ENCODE results near the gene APOD. TPM values are rescaled to one million over a fixed set of nuclear protein-coding genes. Genes with fewer than 3 reads are reported as not detected.

The APOD gene
- total and polyA plus RNA-seq, 2 of the 4 experiments (the other 2 are of a cell fraction), result 0.36 TPM; not detected in 1

DNA sequence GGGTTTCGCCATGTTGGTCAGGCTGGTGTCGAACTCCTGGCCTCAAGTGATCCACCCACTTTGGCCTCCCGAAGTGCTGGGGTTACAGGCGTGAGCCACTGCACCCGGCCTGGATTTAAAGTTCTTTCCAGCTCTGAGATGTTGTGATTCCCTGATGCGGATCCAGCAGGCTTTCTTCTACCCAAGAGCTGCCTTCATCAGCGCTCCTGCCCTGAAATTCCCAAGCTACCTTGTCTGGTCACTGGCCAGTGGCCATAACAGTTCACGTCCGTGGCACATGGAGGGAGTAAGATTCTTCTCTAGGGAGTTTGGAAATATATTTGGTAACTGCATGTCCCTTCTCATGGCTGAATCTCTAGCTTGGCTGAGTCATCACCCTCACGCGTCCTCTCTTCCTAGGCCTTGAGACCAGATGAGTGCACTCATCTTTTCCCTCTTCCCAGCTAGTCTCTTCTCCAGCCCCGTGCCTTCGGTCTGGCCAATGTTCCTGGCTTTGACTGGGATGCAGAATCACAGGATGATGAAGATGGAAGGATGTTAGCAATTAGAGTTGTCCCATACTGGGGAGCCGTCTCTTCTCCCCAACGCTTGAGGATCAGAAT lies 29.8 kb upstream of the APOD start:
- Histone ChIP-seq H2AK9ac (replicated peaks; ENCODE audit: low read depth, low read length, poor library complexity) (no peak overlapping the region), H3K27ac (ENCODE audit: insufficient read depth, low read length) (no peak overlapping the region), H3K9ac (ENCODE audit: low read depth, low read length) (no peak overlapping the region), H3K36me3 (ENCODE audit: control insufficient read depth, insufficient read depth, low read length) (no peaks in the 10 kb centered on the region), H2BK5ac (ENCODE audit: low read depth, low read length, poor library complexity, severe bottlenecking) (no peak overlapping the region), H3K4me3 (ENCODE audit: insufficient read depth, low read depth, low read length) (no peak overlapping the region), H2AK5ac (ENCODE audit: low read depth, low read length) (no peak overlapping the region), H2BK120ac (ENCODE audit: low read depth, low read length) (no peak overlapping the region), H3K9me3 (ENCODE audit: control insufficient read depth, insufficient read depth, low read length) (no peaks in the 10 kb centered on the region), H3K18ac (ENCODE audit: low read depth, low read length) (no peak overlapping the region), H2BK20ac (ENCODE audit: low read depth, low read length) (no peak overlapping the region), H3K9me1 (ENCODE audit: insufficient read depth, low read length) (no peaks in the 10 kb centered on the region), H3K4ac (ENCODE audit: low read depth, low read length) (no peak overlapping the region), H3K23ac (ENCODE audit: low read depth, low read length) (no peak overlapping the region), H3K79me1 (ENCODE audit: low read depth in 1 of 2, low read length in 2 of 2) (no peaks in the 10 kb centered on the region), H3K56ac (ENCODE audit: extremely low read depth, insufficient read depth, low read length) (no peak overlapping the region), H3K27me3 (ENCODE audit: control insufficient read depth, insufficient read depth, low read length) (peaks cover 7% of the 10 kb centered on the region; the same call in 1 of the 2 replicates), H2AFZ (replicated peaks; ENCODE audit: low read length, poor library complexity) (no peak overlapping the region), H3K4me2 (ENCODE audit: low read depth, low read length) (no peak overlapping the region), H2BK15ac (ENCODE audit: low read depth, low read length) (no peak overlapping the region), H3K4me1 (ENCODE audit: control insufficient read depth, insufficient read depth, low read length) (no peaks in the 10 kb centered on the region), H4K20me1 (ENCODE audit: insufficient read depth, low read length) (no peaks in the 10 kb centered on the region), H3K14ac (replicated peaks; ENCODE audit: low read depth, low read length) (no peak overlapping the region), H4K5ac (ENCODE audit: low read depth, low read length) (no peak overlapping the region), H4K8ac (ENCODE audit: low read depth in 2 of 2, low read length in 2 of 2) (no peak overlapping the region), H4K91ac (ENCODE audit: insufficient read depth, low read depth, low read length) (no peak overlapping the region)
- intact Hi-C loops (cut with micrococcal nuclease) (loop anchor here (2.0 kb wide), 1 partner anchor 107 kb away; the partner anchor contains the start of gene MUC20), in situ Hi-C loops (cut with MboI; ENCODE audit: low sequenced_read_pairs) (no loop called here), dilution Hi-C loops (cut with HindIII; ENCODE audit: low sequenced_read_pairs, unreplicated experiment) (no loop called here)
- WGBS, 2 experiments (ENCODE audit: extremely low coverage in 2 of 2, insufficient read length in 1 of 2), result 80% methylated on average over 6 of the region's 15 CpGs; no CpG with 5 or more reads in 1 of the 2 experiments
- ATAC-seq (ENCODE audit: low read depth), result no peak
- TF ChIP-seq FOS (IDR thresholded peaks at IDR 0.05; ENCODE audit: low read depth, low read length) (no peak), SMC3 (IDR thresholded peaks at IDR 0.05; ENCODE audit: low read depth, low read length) (no peak), MAZ (IDR thresholded peaks at IDR 0.05; ENCODE audit: borderline replicate concordance, low read depth, low read length) (no peak), NFE2L2 (IDR thresholded peaks at IDR 0.05; ENCODE audit: low read depth, low read length) (no peak), MAFK (IDR thresholded peaks at IDR 0.05; ENCODE audit: low read depth, low read length) (no peak), BHLHE40 (IDR thresholded peaks at IDR 0.05; ENCODE audit: low read depth, low read length) (no peak), CEBPB (IDR thresholded peaks at IDR 0.05; ENCODE audit: low read depth, low read length) (no peak)
- TF ChIP-seq, protein P1, sequence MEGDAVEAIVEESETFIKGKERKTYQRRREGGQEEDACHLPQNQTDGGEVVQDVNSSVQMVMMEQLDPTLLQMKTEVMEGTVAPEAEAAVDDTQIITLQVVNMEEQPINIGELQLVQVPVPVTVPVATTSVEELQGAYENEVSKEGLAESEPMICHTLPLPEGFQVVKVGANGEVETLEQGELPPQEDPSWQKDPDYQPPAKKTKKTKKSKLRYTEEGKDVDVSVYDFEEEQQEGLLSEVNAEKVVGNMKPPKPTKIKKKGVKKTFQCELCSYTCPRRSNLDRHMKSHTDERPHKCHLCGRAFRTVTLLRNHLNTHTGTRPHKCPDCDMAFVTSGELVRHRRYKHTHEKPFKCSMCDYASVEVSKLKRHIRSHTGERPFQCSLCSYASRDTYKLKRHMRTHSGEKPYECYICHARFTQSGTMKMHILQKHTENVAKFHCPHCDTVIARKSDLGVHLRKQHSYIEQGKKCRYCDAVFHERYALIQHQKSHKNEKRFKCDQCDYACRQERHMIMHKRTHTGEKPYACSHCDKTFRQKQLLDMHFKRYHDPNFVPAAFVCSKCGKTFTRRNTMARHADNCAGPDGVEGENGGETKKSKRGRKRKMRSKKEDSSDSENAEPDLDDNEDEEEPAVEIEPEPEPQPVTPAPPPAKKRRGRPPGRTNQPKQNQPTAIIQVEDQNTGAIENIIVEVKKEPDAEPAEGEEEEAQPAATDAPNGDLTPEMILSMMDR (conservative IDR thresholded peaks at IDR 0.05; ENCODE audit: low read depth, low read length), result no peak
- TF ChIP-seq, protein P2, sequence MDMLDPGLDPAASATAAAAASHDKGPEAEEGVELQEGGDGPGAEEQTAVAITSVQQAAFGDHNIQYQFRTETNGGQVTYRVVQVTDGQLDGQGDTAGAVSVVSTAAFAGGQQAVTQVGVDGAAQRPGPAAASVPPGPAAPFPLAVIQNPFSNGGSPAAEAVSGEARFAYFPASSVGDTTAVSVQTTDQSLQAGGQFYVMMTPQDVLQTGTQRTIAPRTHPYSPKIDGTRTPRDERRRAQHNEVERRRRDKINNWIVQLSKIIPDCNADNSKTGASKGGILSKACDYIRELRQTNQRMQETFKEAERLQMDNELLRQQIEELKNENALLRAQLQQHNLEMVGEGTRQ (IDR thresholded peaks at IDR 0.05; ENCODE audit: low read depth, low read length), result no peak
- DNase-seq, result peak; percentile 6
- POLR2A ChIA-PET (ENCODE audit: unreplicated experiment), result no interaction called here
- CTCF ChIA-PET, result no interaction called here
- no TSS peak for BruUV-seq (replicated peaks)

Measured in IMR-90 (cell line).